DOHH2 (cell line): ENCODE data around the gene SRRM2.

Experiments
- CTCF ChIP-seq: fragments of 200-600 bp; sonication (generic); IDR thresholded peaks from one replicate; pipeline ENCODE4 v1.5.1; 2014; ENCODE audit warnings: antibody characterized with exemption, mild to moderate bottlenecking, low read depth, low read length; ENCODE audit not compliant: poor library complexity, severe bottlenecking
- EZH2phosphoT487 ChIP-seq: fragments of 200-600 bp; sonication (generic); IDR thresholded peaks from 2 replicates; pipeline ENCODE4 v1.6.1; 2017; ENCODE audit warnings: borderline replicate concordance, mild to moderate bottlenecking, antibody characterized with exemption, low read length, moderate library complexity, mixed read lengths

- TF ChIP-seq CTCF: no peak
- no peak for TF ChIP-seq EZH2phosphoT487
These were observed 45.7 kb upstream of the SRRM2 start for GRCh38 chr16:2706611-2707311.
